HL-60 (cell line): ENCODE results near the gene SOWAHC.
"Not testable (repeated sequence)": the region's sequence is repeated elsewhere in the genome, so short reads cannot be mapped to it uniquely, and the experiment has no call there.

ENCODE experiments used
- CTCF ChIP-seq: IDR thresholded peaks from one replicate; pipeline ENCODE4 v1.5.1; 2011; ENCODE audit warnings: low read length, control low read depth, inconsistent platforms; ENCODE audit not compliant: insufficient read depth
- GABPA ChIP-seq: IDR thresholded peaks from 2 replicates; pipeline ENCODE4 v1.6.1; 2012; ENCODE audit warnings: low read depth

DNA sequence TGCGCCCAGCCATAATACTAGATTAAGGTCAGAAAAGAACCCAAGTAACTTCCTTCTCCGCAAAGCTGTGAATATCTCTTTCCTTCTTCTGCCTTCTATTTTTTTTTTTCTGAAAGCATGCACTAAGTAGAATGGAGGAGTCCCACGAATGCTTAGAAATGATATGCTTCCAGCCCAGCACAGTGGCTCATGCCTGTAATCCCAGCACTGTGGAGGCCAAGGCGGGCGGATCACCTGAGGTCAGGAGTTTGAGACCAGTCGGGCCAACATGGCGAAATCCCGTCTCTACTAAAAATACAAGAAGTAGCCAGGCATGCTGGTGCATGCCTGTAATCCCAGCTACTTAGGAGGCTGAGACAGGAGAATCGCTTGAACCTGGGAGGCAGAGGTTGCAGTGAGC, 25.8 kb downstream of the SOWAHC start:
- TF ChIP-seq CTCF, GABPA: not testable (repeated sequence)
